Lower leg skin (tissue), 4 donors: ENCODE results near the gene NDUFAF8. TPM values are rescaled to one million over a fixed set of nuclear protein-coding genes. Genes with fewer than 3 reads are reported as not detected.

Experiments
- DNase-seq, 2 donors: peaks; one replicate each; pipeline ENCODE4 v3.0.0-alpha.2; 2019; ENCODE audit warnings: low spot score in 2 of 2
- H3K4me3 ChIP-seq: fragments of 200-600 bp; sonication (generic); 2 replicates; pipeline ENCODE4 v1.5.1; 2017; ENCODE audit warnings: mild to moderate bottlenecking, low read depth; ENCODE audit not compliant: poor library complexity, severe bottlenecking
- POLR2A ChIP-seq, 2 donors: fragments of 450-650 bp; IDR thresholded peaks; one replicate each; pipeline ENCODE4 v1.6.1; 2016 to 2017; ENCODE audit warnings: antibody characterized with exemption in 2 of 2, mild to moderate bottlenecking in 1 of 2, moderate library complexity in 1 of 2
- WGBS, 2 donors: methylation state at CpG; one replicate each; pipeline ENCODE4 v1.1.5; 2018; 5-methylcytosine and 5-hydroxymethylcytosine counted together
- intact Hi-C: fragments of 100-400 bp; cut with DNase I; formaldehyde crosslinking; loops from one replicate; pipeline ENCODE4 v1.15.0; 2023; ENCODE audit warnings: low total_unique reads
- total RNA-seq, 4 donors: library from RNA; depleted of rRNA; stranded (reverse); fragments of >200 nt; gene quantifications; one replicate each; pipeline ENCODE4 v1.1.0, GENCODE V29; 2016
- TF ChIP-seq, protein P1 (sequence below), 3 donors: fragments of 450-650 bp; IDR thresholded peaks; one replicate each; pipeline ENCODE4 v1.5.1; 2016; ENCODE audit warnings: antibody characterized with exemption in 3 of 3, mild to moderate bottlenecking in 3 of 3, moderate library complexity in 2 of 3

Gene NDUFAF8
- total RNA-seq, 4 donors from 2014 or later = 10.0 to 30.4 (median 15.9) TPM

DNA sequence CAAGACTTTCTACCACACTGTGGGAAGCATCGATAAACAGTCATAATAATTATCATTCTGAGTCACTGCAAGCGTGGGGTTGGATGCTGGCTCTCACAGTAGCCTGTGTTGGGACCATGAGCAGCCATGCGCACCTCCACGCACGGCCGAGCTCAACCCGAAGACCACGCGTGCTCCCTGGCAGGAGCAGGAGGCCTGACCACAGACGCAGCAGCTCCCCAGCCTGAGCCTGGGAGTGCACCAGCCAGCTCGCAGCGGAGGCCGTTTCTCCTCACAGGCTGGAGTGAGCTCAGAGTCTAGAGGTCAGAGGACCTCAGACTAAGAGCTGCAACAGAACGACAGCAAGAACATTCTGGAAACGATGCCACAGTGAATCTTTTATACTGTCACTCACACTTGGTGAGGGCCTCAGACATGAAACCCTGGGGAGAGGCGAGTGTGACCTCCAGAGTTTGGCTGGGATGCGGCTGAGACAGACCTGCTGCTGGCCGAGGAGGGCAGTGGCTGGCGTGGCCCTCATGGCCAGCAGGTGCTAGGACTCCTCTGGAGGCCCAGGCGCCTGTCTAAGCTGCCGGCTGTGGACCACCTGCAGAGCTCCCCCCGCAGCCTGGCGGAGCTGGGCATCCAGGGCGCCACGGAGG is 6.0 kb downstream of the NDUFAF8 start:
- WGBS, 2 donors = 81 to 84% methylated on average over 22 to 24 of the region's 25 CpGs
- TF ChIP-seq, protein P1, sequence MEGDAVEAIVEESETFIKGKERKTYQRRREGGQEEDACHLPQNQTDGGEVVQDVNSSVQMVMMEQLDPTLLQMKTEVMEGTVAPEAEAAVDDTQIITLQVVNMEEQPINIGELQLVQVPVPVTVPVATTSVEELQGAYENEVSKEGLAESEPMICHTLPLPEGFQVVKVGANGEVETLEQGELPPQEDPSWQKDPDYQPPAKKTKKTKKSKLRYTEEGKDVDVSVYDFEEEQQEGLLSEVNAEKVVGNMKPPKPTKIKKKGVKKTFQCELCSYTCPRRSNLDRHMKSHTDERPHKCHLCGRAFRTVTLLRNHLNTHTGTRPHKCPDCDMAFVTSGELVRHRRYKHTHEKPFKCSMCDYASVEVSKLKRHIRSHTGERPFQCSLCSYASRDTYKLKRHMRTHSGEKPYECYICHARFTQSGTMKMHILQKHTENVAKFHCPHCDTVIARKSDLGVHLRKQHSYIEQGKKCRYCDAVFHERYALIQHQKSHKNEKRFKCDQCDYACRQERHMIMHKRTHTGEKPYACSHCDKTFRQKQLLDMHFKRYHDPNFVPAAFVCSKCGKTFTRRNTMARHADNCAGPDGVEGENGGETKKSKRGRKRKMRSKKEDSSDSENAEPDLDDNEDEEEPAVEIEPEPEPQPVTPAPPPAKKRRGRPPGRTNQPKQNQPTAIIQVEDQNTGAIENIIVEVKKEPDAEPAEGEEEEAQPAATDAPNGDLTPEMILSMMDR (IDR thresholded peaks at IDR 0.05) = no peak
- no peak for TF ChIP-seq POLR2A (IDR thresholded peaks at IDR 0.05)
- H3K4me3 ChIP-seq = no peak overlapping the region
- intact Hi-C loops = no loop called here
- DNase-seq = no peak

DNA sequence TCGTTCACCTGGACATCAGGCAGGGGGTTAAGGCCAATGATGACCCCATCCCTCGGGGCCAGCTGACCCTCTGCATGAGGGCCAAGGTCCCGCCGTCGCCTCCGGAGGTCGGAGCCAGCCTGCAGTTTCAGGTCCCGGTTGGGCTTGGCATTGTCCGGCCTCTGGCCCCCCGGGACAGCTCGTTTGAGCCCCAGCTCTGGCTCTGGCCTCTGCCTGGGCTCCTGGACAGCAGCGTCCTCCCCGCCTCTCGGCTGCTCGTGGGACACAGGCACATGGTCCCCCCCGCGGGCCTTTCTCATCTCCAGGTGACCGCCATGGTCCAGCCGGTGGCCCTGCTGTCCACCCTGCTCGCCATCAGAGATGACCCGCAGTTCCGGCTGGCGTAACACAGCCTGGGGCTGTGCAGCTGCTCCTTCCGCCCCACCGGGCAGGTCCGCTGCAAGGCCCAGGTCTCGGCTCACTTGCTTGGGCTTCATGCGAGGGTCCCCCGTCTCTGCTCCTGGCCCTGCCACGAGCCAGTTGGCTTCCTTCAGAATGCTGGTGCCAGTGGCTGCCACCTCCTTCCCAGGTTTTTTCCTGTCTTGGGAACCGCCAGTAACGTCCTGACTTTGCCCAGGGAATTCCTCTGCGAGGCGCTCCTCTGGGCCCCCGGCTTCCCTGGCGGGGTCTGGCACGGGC is 6.7 kb downstream of the NDUFAF8 start:
- 78 to 86% methylated on average over 32 to 37 of the region's 37 CpGs for WGBS, 2 donors
- intact Hi-C loops = no loop called here
- TF ChIP-seq, protein P1 (IDR thresholded peaks at IDR 0.05) = no peak
- TF ChIP-seq POLR2A (IDR thresholded peaks at IDR 0.05) = no peak

DNA sequence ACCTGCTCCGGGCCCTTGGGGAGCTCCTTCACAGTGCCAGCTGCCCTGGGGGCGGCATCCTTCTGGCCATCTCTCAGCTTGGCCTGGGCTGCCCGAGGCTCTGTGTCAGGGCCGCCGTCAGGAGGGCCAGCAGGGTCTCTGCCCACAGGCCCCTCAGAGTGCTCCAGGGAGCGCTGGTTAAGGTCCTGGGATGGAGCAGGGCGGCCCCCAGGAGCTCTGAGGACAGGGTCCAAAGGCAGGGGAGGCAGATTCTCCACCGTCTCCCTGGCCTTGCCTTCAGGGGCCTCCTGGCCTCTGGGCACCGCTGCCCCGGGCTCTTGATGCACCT is 7.2 kb downstream of the NDUFAF8 start:
- TF ChIP-seq, protein P1 (IDR thresholded peaks at IDR 0.05) = no peak
- no peak for TF ChIP-seq POLR2A (IDR thresholded peaks at IDR 0.05)
- 83 to 90% methylated on average over 10 of the region's 10 CpGs for WGBS, 2 donors
- H3K4me3 ChIP-seq = no peak overlapping the region
- intact Hi-C loops = no loop called here
- DNase-seq = no peak

More for the DNA sequence above, 6.7 kb downstream of the NDUFAF8 start:
- no peak for DNase-seq
- H3K4me3 ChIP-seq = no peak overlapping the region

DNA sequence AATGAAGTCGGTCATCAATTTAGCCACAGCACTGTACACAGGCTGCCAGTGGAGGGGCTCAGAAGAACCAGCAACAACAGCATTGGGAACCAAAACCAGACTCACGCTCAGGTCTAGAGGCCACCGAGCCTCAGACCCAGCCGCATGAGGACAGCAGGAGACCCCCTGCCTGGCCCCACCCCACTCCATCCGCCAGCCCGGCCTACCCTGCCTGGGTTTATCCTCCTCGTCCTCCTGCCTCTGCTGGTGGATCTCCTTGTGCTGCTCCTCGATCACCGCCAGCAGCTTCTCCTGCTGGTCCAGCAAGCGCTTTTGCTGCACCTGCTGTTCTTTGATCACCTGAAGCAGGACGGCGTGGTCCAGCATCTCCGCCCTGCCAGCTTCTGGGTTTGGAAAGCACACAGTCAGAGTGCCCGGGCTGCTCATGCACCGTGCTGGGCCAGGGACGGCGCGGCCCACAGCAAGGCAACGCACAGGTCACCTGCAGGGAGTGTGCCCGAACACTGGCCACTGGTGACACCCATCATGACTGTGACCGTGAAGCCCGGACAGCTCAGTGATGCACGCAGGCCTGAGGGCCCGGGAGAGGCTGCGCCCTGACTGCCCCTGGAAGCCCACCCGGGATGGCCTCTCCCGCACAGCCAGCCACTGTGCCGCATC is 7.7 kb downstream of the NDUFAF8 start:
- WGBS, 2 donors = 91 to 92% methylated on average over 13 to 28 of the region's 28 CpGs
- no peak overlapping the region for H3K4me3 ChIP-seq
- intact Hi-C loops = no loop called here
- no peak for DNase-seq
- TF ChIP-seq, protein P1 (IDR thresholded peaks at IDR 0.05) = no peak
- TF ChIP-seq POLR2A (IDR thresholded peaks at IDR 0.05) = no peak

DNA sequence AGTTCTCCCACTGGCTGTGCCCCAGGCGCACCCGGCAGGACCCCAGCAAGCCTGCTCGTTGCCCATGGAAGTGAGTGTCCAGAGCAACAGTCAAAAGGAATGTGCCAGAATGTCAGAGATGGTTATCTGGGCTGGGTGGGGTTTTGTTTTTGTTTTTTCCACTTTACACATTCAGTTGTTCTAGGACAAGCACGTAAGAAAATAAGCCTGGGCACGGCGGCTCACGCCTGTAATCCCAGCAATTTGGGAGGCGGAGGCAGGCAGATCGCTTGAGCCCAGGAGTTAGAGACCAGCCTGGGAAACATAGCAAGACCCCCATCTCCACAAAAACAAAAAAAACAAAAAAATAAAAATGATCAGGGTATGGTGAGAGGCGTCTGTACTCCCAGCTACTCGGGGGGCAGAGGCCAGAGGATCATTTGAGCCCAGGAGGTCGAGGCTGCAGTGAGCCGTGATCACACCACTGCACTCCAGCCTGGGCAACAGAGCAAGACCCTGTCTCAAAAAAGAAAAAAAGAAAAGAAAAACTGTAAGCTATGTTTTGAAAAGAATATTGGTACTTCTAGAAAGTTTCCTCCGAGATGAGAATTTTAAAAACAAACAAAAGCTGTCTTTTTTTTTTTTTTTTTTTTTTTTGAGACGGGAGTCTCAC is 8.3 kb downstream of the NDUFAF8 start:
- DNase-seq = no peak
- H3K4me3 ChIP-seq = no peak overlapping the region
- TF ChIP-seq POLR2A (IDR thresholded peaks at IDR 0.05) = no peak
- TF ChIP-seq, protein P1 (IDR thresholded peaks at IDR 0.05) = no peak
- WGBS, 2 donors = 86 to 89% methylated on average over 15 of the region's 15 CpGs
- intact Hi-C loops = no loop called here
